Stimulated activated CD4-positive, alpha-beta T cell treated with anti-CD3 and anti-CD28 coated beads, Interleukin-4, amount 100 ng/mL, for 48 hours (primary cell): ENCODE data around the gene DUSP3.

Experiments
- DNase-seq, 2 donors: peaks; one replicate each; pipeline ENCODE4 v3.0.0-alpha.2; 2020; ENCODE audit warnings: low read depth in 2 of 2

DUSP3 gene

GRCh38 chr17:43733956-43734355 is 44.8 kb downstream of the DUSP3 start:
- DNase-seq: no peak

DNA sequence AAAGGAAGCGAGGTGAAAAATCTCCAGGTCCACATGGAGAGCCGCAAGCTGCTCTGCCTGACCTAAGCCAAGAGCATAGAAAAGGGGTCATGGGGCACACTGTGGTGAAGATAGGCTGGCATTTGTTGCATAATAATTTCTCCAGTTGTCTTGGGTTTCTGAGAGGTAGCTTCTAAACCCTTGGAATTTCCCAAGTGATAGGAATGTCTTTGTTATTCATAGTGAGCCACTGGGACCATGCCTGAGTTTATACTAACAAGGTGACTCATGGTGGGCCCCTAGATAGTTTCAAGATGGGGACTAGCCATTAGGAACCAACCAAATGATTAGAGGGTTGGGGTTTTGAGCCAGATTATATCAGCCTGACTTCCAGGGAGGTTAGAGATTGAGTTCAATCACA is 45.8 kb downstream of the DUSP3 start:
- DNase-seq: no peak

GRCh38 chr17:43728081-43728480 is 50.7 kb downstream of the DUSP3 start:
- no peak for DNase-seq

- no peak for DNase-seq
Measured at GRCh38 chr17:43723697-43724359, 54.9 kb downstream of the DUSP3 start.

DNA sequence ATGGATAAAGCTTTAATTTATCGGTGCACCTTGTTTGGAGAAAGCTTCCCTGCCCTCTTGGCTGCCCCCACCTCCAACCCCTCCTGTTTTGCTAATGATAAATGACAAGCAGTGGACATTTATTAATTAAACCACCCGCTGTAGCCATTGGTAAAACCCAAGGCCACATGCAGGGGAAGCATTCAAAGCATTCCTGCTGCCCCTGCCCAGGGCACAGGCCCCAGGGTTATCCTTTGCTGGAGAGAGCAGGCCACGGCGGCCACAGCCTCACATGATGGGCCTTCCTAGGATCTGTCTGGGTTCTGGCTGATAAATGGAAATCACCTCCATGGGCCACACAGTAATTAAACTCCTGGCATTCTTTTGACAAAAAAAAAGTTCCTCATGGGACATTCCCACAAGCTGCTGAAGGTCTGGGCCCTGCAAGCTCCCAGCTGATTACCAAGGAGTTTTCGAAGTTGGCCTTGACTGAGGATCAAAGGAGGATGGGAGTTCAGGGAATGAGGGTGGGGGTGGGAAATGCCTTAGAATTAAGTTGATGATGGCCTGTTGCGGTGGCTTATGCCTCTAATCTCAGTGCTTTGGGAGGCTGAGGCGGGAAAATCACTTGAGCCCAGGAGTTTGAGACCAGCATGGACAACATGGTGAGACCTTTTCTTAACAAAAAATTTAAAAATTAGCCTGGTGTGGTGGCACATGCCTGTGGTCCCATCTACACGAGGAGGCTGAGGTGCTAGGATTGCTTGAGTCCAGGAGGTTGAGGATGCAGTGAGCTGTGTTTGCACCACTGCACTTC is 55.7 kb downstream of the DUSP3 start:
- DNase-seq: no peak

DNA sequence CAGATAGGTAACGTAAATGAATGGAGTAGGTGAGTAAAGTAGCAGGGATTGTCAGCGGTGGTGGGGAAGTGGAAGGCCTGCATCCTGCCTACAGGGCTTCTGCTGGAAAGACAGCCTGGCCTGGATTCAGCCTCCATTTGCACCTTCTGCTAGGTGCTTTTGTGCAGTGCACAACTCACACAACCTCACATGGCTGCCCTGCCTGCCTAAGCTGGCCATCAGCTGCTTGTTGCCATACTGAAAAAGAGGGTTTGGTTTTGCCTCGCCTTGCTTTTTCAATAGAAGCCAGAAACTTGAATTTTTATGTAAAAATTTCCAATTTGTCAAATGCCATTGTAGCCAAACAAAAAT is 56.5 kb downstream of the DUSP3 start:
- no peak for DNase-seq

DNA sequence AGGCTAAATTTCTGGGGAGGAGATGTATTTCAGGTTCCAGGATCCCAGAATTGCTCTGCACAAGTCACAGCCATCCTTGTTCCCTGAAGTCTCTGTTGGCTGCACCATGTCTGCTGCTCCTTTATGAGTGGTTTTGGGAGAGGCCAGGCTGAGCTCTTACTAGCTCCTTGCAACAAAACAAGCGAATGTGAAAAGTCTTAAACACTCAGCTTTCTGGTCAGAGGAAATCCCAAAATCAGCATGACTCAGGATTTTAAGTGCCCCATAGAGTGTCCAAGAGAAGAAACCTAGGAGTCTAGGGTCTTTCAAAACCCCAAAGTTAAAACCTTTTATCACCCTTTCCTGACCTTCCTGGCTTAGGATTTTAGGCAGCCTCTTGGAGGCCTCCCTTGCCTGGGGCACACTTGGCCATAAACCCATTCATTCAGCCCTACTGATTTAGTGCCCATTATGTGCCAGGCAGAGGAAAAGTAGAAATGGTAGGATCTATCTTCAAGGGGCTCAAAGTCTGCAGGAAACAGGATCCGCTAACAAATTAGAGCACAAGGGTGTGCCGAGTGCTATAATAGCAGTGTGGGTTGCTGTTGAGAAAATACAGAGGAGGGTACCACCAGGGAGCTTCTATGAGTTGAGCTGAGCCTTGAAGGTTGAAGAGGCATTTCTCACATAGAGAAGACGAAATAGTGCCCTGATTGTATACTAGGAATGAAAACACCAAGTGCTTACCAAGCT is 57.1 kb downstream of the DUSP3 start:
- DNase-seq: no peak

DNA sequence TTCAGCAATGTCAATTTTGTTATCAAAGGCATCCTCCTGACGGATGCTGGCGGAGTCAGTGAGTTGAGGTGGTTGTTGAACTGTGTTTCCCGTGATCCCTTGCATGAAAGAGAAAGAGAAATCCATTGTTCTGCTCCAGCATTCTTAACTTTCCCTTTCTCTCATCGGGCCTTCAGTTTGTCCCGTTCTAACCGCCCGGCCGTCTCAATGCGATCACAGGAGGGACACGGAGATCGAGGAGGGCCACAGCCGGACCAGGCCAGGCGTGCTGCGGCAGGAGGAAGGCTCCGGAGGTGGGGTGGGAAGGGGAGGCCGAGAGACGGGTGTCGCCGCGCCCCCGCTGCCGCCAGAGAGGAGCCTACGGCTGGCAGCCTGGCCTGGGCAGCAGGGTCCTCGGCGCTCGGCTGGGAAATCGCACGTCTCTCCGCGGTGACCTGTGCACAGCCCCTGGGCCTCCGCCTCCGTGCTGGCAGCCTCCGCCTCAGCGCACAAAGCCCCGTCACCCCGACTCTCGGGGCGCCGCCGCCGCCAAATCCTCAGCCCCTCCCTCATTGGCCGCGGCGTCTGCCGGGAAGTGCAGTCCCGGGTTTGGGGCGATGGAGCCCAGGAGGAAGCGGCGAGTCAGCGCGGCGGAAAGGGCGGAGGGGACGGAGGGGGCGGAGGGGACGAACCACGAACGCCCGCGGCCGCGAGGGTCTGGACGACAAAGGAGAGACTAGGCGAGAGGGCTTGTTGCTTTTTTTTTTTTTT is 58.3 kb downstream of the DUSP3 start:
- DNase-seq: peak; percentile 69 to 72

DNA sequence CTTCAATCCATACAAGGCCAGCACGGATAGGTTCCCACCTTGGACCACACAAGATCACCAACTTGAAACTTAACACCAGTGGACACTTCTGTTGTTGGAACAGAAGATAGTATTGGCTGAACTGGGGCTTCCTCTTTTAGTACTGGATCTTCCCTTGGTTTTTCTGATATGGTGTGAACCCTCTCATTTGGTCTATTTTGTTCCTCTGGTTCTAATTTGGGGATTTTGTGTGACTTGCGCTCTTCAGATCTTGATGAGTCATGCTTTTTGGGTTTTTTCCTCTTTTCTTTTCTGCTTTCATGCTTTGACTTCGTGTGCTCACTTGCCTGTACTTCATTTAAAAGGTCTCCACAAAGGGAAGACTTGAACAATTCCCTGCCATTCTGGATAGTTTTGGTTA is 59.2 kb downstream of the DUSP3 start:
- DNase-seq: no peak

GRCh38 chr17:43718544-43718943 is 60.2 kb downstream of the DUSP3 start:
- no peak for DNase-seq

DNA sequence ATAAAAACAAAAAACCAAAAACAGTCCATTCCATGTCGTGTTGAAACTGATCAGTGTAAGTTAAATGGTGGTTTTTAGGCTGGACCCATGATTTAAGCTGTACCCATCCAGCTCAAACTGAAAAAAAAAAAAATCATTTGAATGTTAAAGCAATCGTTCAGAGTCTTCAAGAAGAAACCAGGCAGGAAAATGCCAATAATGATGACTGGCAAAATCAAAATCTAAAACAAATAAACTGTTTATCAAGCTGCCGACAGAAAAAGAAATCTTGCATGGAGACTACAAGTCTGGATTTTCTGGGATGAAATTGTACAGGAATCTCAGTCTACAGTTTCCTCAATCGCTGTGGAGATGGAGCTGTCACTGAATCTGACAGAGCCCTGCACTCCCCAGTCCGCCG is 60.9 kb downstream of the DUSP3 start:
- DNase-seq: no peak
